Epithelial cell of umbilical artery (primary cell): ENCODE results near the gene EEF1B2. TPM values are rescaled to one million over a fixed set of nuclear protein-coding genes. Genes with fewer than 3 reads are reported as not detected.

Experiments used
- total RNA-seq: library from RNA; depleted of rRNA; stranded (reverse); fragments of >200 nt; gene quantifications from 2 replicates; pipeline ENCODE4 v1.2.3, GENCODE V29; 2014

EEF1B2 gene
- total RNA-seq, result 649 and 973 TPM in 2 replicates

DNA sequence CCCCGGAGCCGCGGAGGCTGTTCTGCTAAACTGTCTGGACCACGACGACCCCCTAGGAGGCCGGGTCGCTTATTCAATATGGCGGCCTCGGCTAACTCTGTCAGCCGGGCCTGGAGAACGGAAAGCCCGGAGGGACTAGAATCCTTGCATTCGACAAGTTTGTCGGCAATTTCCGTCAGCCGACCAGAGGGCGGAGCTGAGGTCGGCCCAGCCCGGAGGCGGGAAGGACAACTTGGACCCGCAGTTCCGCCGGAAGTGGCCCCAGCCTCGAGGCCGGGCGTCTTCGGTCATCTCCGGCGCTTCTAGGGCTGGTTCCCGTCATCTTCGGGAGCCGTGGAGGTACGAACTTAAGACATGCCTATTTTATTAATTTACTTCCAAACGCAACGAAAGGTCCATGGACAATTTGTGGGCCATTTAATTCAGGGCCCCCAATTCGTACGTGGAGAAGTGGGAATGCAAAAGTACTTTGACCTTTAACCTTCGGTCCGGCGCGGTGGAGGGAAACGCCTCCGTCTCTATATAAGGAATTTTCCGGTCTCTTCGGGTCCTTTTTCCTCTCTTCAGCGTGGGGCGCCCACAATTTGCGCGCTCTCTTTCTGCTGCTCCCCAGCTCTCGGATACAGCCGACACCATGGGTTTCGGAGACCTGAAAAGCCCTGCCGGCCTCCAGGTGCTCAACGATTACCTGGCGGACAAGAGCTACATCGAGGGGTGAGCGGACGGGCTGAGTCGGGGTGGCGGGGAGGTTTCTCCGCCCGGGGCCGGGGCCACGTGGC, at the start of gene EEF1B2, which contains the start of gene NDUFS1:
Gene EEF1B2 (plus strand): TSS at position 550 of the 779 bp plus-strand sequence. CDS start 85 bp downstream, at position 635.
Gene NDUFS1 (minus strand): TSS at position 99 of the 779 bp plus-strand sequence. CDS start 5,766 bp downstream, outside the sequence.

Other genes starting within 250 kb of the EEF1B2 start
- gene INO80D, start 73.7 kb upstream of the EEF1B2 start, total RNA-seq, result 3.6 and 7.1 TPM in 2 replicates
- 167 and 169 TPM in 2 replicates for gene NDUFS1, start 451 bp upstream of the EEF1B2 start, total RNA-seq
- gene ZDBF2, start 114.8 kb downstream of the EEF1B2 start, total RNA-seq, result 11.4 and 13.7 TPM in 2 replicates